GM12878 (cell line): Measurements from ENCODE around the gene FANCG. TPM values are rescaled to one million over a fixed set of nuclear protein-coding genes. Genes with fewer than 3 reads are reported as not detected.

Experiments used
- ATAC-seq: fragments of 200-7000 bp; cut with Tn5 transposase; 3 replicates; pipeline ENCODE4 v1.9.1; 2020; ENCODE audit warnings: mild to moderate bottlenecking, moderate library complexity
- BruUV-seq: library from RNA; stranded (reverse); fragments of 400-500 nt; replicated peaks from 2 replicates; lab custom pipeline; 2021; lab: Mats Ljungman, UMichigan
- CTCF ChIA-PET: fragments of 300-600 bp; sonication (Branson Sonifier 250); formaldehyde crosslinking; extraction: SDS; loops from one replicate; lab custom pipeline; 2021; ENCODE audit warnings: inconsistent platforms; lab: Yijun Ruan, JAX
- POLR2A ChIA-PET: fragments of 350-600 bp; formaldehyde crosslinking; extraction: SDS; loops from one replicate; lab custom pipeline; 2021; ENCODE audit warnings: inconsistent platforms; lab: Charles Lee
- RAD21 ChIA-PET: fragments of 300-600 bp; sonication (Branson Sonifier 250); formaldehyde crosslinking; loops from one replicate; lab custom pipeline; 2023; ENCODE audit warnings: antibody characterized with exemption; ENCODE audit not compliant: unreplicated experiment; lab: Charles Lee
- SMC1A ChIA-PET: fragments of 300-600 bp; sonication (Branson Sonifier 250); formaldehyde crosslinking; loops from one replicate; lab custom pipeline; 2023; ENCODE audit not compliant: unreplicated experiment, uncharacterized antibody; lab: Charles Lee
- DNase-seq: peaks from one replicate; pipeline ENCODE4 v3.0.0-alpha.2; 2011; ENCODE audit warnings: low read depth, low spot score
- FAIRE-seq: peaks from 3 replicates; lab custom pipeline; 2011; peaks lifted over from hg19 to GRCh38; lab: Jason Lieb, UNC
- H2AFZ ChIP-seq: 2 replicates; pipeline ENCODE4 v1.6.0; 2011; ENCODE audit warnings: low read depth, low read length, control low read depth; ENCODE audit not compliant: control insufficient read depth
- H3K27ac ChIP-seq: 2 replicates; pipeline ENCODE4 v1.5.1; 2011; ENCODE audit warnings: control low read depth; ENCODE audit not compliant: control insufficient read depth, insufficient read depth
- H3K27me3 ChIP-seq, 2 experiments: replicated peaks in 1 of 2; 2 replicates each; pipeline versions ENCODE4 v1.6.0 to v1.6.1; 2011; ENCODE audit warnings: low read length in 1 of 2; ENCODE audit not compliant: control insufficient read depth in 2 of 2, insufficient read depth in 2 of 2
- H3K36me3 ChIP-seq, 2 experiments: 2 replicates each; pipeline ENCODE4 v1.5.1; 2011; ENCODE audit warnings: low read length in 1 of 2; ENCODE audit not compliant: control insufficient read depth in 2 of 2, insufficient read depth in 2 of 2
- H3K4me1 ChIP-seq: 2 replicates; pipeline ENCODE4 v1.6.1; 2011; ENCODE audit warnings: mild to moderate bottlenecking, low read length, moderate library complexity, mixed read lengths; ENCODE audit not compliant: control insufficient read depth, insufficient read depth
- H3K4me2 ChIP-seq: 2 replicates; pipeline ENCODE4 v1.6.0; 2011; ENCODE audit warnings: control low read depth; ENCODE audit not compliant: control insufficient read depth, insufficient read depth
- H3K4me3 ChIP-seq: fragments of 200-600 bp; sonication (generic); 2 replicates; pipeline ENCODE4 v1.5.1; 2016
- H3K79me2 ChIP-seq: 2 replicates; pipeline ENCODE4 v1.6.0; 2011; ENCODE audit warnings: low read length; ENCODE audit not compliant: control insufficient read depth, insufficient read depth
- H3K9ac ChIP-seq: 2 replicates; pipeline ENCODE4 v1.8.0; 2011; ENCODE audit warnings: low read length, control low read depth, mixed read lengths; ENCODE audit not compliant: control insufficient read depth, insufficient read depth
- H3K9me3 ChIP-seq: replicated peaks from 3 replicates; pipeline ENCODE4 v1.5.1; 2011; ENCODE audit warnings: mild to moderate bottlenecking, low read length; ENCODE audit not compliant: control insufficient read depth, insufficient read depth
- H4K20me1 ChIP-seq: 2 replicates; pipeline ENCODE4 v1.6.0; 2011; ENCODE audit not compliant: control insufficient read depth, insufficient read depth
- ATF2 ChIP-seq: IDR thresholded peaks from 2 replicates; pipeline ENCODE4 v1.6.1; 2012; ENCODE audit warnings: low read length, inconsistent platforms
- E4F1 ChIP-seq: fragments of 450-650 bp; IDR thresholded peaks from 2 replicates; pipeline ENCODE4 v1.6.1; 2018; ENCODE audit warnings: borderline replicate concordance, mild to moderate bottlenecking; ENCODE audit not compliant: partially characterized antibody
- NFIC ChIP-seq: IDR thresholded peaks from 2 replicates; pipeline ENCODE4 v1.6.1; 2012; ENCODE audit warnings: low read depth, mild to moderate bottlenecking, inconsistent platforms, low read length, moderate library complexity
- NFYB ChIP-seq: IDR thresholded peaks from 2 replicates; pipeline ENCODE4 v1.6.1; 2011; ENCODE audit warnings: low read depth, mild to moderate bottlenecking, low read length, improper control_type of control experiment, moderate library complexity; ENCODE audit not compliant: insufficient read depth
- NR2C1 ChIP-seq: fragments of 450-650 bp; IDR thresholded peaks from 2 replicates; pipeline ENCODE4 v1.6.1; 2017; ENCODE audit warnings: antibody characterized with exemption, mild to moderate bottlenecking, moderate library complexity
- PAX8 ChIP-seq: fragments of 450-650 bp; IDR thresholded peaks from 2 replicates; pipeline ENCODE4 v1.6.1; 2017; ENCODE audit warnings: mild to moderate bottlenecking, moderate library complexity
- PKNOX1 ChIP-seq: fragments of 450-650 bp; IDR thresholded peaks from 2 replicates; pipeline ENCODE4 v1.6.1; 2016; ENCODE audit warnings: mild to moderate bottlenecking
- POLR2AphosphoS2 ChIP-seq: IDR thresholded peaks from 2 replicates; pipeline ENCODE4 v1.6.1; 2011; ENCODE audit warnings: low read depth, mild to moderate bottlenecking, low read length, improper control_type of control experiment, moderate library complexity
- POU2F2 ChIP-seq: IDR thresholded peaks from 3 replicates; pipeline ENCODE4 v1.6.1; 2011; ENCODE audit warnings: low read depth, mild to moderate bottlenecking, low read length, borderline replicate concordance
- RB1 ChIP-seq: fragments of 450-650 bp; formaldehyde crosslinking; IDR thresholded peaks from 2 replicates; pipeline ENCODE4 v1.6.1; 2017; ENCODE audit warnings: mild to moderate bottlenecking, borderline replicate concordance
- RUNX3 ChIP-seq: IDR thresholded peaks from 2 replicates; pipeline ENCODE4 v1.6.1; 2012; ENCODE audit warnings: low read length, inconsistent platforms
- ZNF274 ChIP-seq: IDR thresholded peaks from one replicate; pipeline ENCODE4 v1.8.0; 2011; ENCODE audit not compliant: insufficient read length, insufficient read depth
- ZNF384 ChIP-seq: IDR thresholded peaks from 2 replicates; pipeline ENCODE4 v1.6.1; 2012; ENCODE audit warnings: low read depth, mild to moderate bottlenecking, low read length, improper control_type of control experiment, borderline replicate concordance
- ZNF687 ChIP-seq: fragments of 450-650 bp; IDR thresholded peaks from 2 replicates; pipeline ENCODE4 v1.6.1; 2017; ENCODE audit warnings: mild to moderate bottlenecking, moderate library complexity
- WGBS: methylation state at CpG from one replicate; pipeline ENCODE4 v1.1.6; 2016; ENCODE audit warnings: low lambda C conversion rate; ENCODE audit not compliant: insufficient replicate concordance, insufficient coverage; ENCODE audit errors: missing lambda C conversion rate; 5-methylcytosine and 5-hydroxymethylcytosine counted together
- in situ Hi-C: fragments of 300-500 bp; cut with MboI; formaldehyde crosslinking; loops from 9 replicates; pipeline ENCODE4 v1.14.3; 2018; ENCODE audit warnings: mixed read lengths
- intact Hi-C: fragments of 100-400 bp; cut with micrococcal nuclease; formaldehyde crosslinking; loops from one replicate; pipeline ENCODE4 v1.14.2; 2022; ENCODE audit not compliant: unreplicated experiment
- polyA plus RNA-seq, 11 experiments: library from polyadenylated mRNA; depleted of rRNA in 4 of 11; unstranded in 6 of 11; stranded (reverse) in 5 of 11; fragments of >200 nt; fragmentation: Nextera tagmentation in 4 of 11; fragmentation: Illumina TruSeq in 1 of 11; extraction: Ambion mirVana in 4 of 11; extraction: Trizol in 1 of 11; gene quantifications; 1 replicate in 1 of 11; 2 replicates in 10 of 11; pipeline versions ENCODE4 v1.2.1 to v1.2.3, GENCODE V29; 2011 to 2016; ENCODE audit warnings: inconsistent platforms in 2 of 11, missing spikeins in 2 of 11, low read depth in 1 of 11
- total RNA-seq, 4 experiments: library from RNA; depleted of rRNA in 3 of 4; stranded (reverse); fragments of >200 nt in 3 of 4; fragmentation: Illumina TruSeq in 1 of 4; extraction: Trizol in 1 of 4; gene quantifications; 2 replicates each; pipeline versions ENCODE4 v1.2.1 to v1.2.3, GENCODE V29; 2013 to 2021

FANCG gene
- total and polyA plus RNA-seq, 10 of the 15 experiments (the other 5 are each of a cell fraction or from before 2014, with no cell fraction given) = 16.4 to 78.7 (median 45.4) TPM

DNA sequence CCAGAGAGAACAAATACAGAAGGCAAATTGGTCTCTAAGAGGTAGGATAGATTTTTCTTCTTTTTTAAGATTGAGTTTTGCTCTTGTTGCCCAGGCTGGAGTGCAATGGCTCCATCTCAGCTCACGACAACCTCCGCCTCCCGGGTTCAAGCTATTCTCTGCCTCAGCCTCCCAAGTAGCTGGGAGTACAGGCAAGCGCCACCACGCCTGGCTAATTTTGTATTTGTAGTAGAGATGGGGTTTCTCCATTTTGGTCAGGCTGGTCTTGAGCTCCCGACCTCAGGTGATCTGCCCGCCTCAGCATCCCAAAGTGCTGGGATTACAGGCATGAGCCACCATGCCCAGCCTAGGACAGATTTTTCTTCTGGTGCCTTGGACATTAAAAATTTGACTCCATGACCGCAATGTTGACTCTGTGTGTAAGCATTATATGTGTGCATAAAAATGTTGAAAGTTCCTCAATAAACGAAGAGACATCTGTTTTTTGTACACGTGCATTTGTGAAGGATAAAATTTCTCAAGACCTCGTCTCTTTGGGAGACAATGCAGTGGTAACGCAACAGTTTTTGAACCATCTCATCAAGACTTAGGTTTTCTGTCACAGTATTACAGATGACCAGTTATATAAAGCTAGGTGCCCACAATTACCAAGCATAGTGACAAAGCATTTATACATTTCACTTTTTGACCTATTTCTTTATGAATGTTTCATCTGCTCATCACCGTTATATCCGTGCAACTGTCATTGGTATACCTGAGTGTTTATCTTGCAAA lies 24.7 kb downstream of the FANCG start:
- CTCF ChIA-PET = no interaction called here
- no peaks in the 10 kb centered on the region for H3K9me3 ChIP-seq
- SMC1A ChIA-PET = no interaction called here
- DNase-seq (no peak), FAIRE-seq (no peak), ATAC-seq (no peak)
- H3K27me3 ChIP-seq = no peaks in the 10 kb centered on the region
- H3K9ac ChIP-seq = no peak overlapping the region
- H3K79me2 ChIP-seq = no peaks in the 10 kb centered on the region
- no peak overlapping the region for H3K4me3 ChIP-seq
- no peak overlapping the region for H2AFZ ChIP-seq
- no peak overlapping the region for H3K4me2 ChIP-seq
- RAD21 ChIA-PET = no interaction called here
- H3K36me3 ChIP-seq = peaks cover 20 to 34% of the 10 kb centered on the region in 2 experiments
- POLR2A ChIA-PET = interaction anchor here (0.7 to 0.9 kb wide), 2 partner anchors 22 to 120 kb away, joined by 3 read pairs; no protein-coding TSS in a partner anchor
- no peaks in the 10 kb centered on the region for H3K4me1 ChIP-seq
- WGBS = 99% methylated on average over 14 of the region's 14 CpGs
- in situ Hi-C loops (loop anchor here (5.0 kb wide), 1 partner anchor 153 kb away; no protein-coding TSS in a partner anchor), intact Hi-C loops (loop anchor here (5.0 kb wide), 1 partner anchor 68 kb away; the partner anchor contains the start of gene DNAJB5)
- no peaks in the 10 kb centered on the region; the same call in 1 of the 2 replicates for H4K20me1 ChIP-seq
- BruUV-seq = no TSS peak
- no peak overlapping the region for H3K27ac ChIP-seq
- no peak for TF ChIP-seq E4F1
- no peak for TF ChIP-seq PKNOX1
- TF ChIP-seq ZNF687 = no peak
- no peak for TF ChIP-seq ZNF384
- TF ChIP-seq NFIC = no peak
- no peak for TF ChIP-seq POLR2AphosphoS2
- TF ChIP-seq POU2F2 = no peak
- TF ChIP-seq ATF2 = no peak
- TF ChIP-seq NFYB = no peak
- TF ChIP-seq RUNX3 = no peak
- no peak for TF ChIP-seq ZNF274
- TF ChIP-seq NR2C1 = no peak
- no peak for TF ChIP-seq PAX8
- no peak for TF ChIP-seq RB1
